Naive B cell (primary cell): ENCODE results near the gene GPR137. TPM values are rescaled to one million over a fixed set of nuclear protein-coding genes. Genes with fewer than 3 reads are reported as not detected.

ENCODE experiments used
- ATAC-seq, 2 donors: fragments of 150-1000 bp; cut with Tn5 transposase; 2 replicates each; pipeline ENCODE4 v1.10.0; 2021; ENCODE audit warnings: low read depth in 2 of 2, mild to moderate bottlenecking in 2 of 2, moderate library complexity in 2 of 2
- DNase-seq: peaks from one replicate; pipeline ENCODE4 v3.0.0; 2022
- H3K27ac Mint-ChIP-seq, 6 donors: one replicate each; pipeline ENCODE4 v1.8.0; 2020 to 2022; ENCODE audit warnings: mild to moderate bottlenecking in 6 of 6, mixed read lengths in 6 of 6, moderate library complexity in 5 of 6, inconsistent platforms in 2 of 6
- H3K27me3 Mint-ChIP-seq, 3 donors: one replicate each; pipeline ENCODE4 v1.8.0; 2021 to 2022; ENCODE audit warnings: mixed read lengths in 3 of 3, mild to moderate bottlenecking in 1 of 3
- H3K36me3 Mint-ChIP-seq, 2 donors: one replicate each; pipeline ENCODE4 v1.8.0; 2020 to 2022; ENCODE audit warnings: mixed read lengths in 2 of 2, inconsistent platforms in 1 of 2, mild to moderate bottlenecking in 1 of 2
- H3K4me1 Mint-ChIP-seq, 3 donors: one replicate each; pipeline ENCODE4 v1.8.0; 2020 to 2022; ENCODE audit warnings: mixed read lengths in 3 of 3, inconsistent platforms in 1 of 3, mild to moderate bottlenecking in 1 of 3, moderate library complexity in 1 of 3
- H3K4me3 Mint-ChIP-seq, 8 donors: one replicate each; pipeline ENCODE4 v1.8.0; 2020 to 2022; ENCODE audit warnings: mild to moderate bottlenecking in 8 of 8, mixed read lengths in 8 of 8, moderate library complexity in 8 of 8, inconsistent platforms in 2 of 8
- H3K9me3 Mint-ChIP-seq, 7 donors: one replicate each; pipeline ENCODE4 v1.8.0; 2020 to 2022; ENCODE audit warnings: mixed read lengths in 7 of 7, mild to moderate bottlenecking in 5 of 7, inconsistent platforms in 2 of 7, moderate library complexity in 1 of 7
- polyA plus RNA-seq, 6 donors: library from polyadenylated mRNA; unstranded; fragments of 300-500 nt; fragmentation: Illumina TruSeq; gene quantifications; one replicate each; pipeline ENCODE4 v1.2.3, GENCODE V29; 2021; ENCODE audit warnings: low read depth in 6 of 6

The GPR137 gene
- polyA plus RNA-seq, 6 donors from 2014 or later: 17.3 to 35.5 (median 21.0) TPM

DNA sequence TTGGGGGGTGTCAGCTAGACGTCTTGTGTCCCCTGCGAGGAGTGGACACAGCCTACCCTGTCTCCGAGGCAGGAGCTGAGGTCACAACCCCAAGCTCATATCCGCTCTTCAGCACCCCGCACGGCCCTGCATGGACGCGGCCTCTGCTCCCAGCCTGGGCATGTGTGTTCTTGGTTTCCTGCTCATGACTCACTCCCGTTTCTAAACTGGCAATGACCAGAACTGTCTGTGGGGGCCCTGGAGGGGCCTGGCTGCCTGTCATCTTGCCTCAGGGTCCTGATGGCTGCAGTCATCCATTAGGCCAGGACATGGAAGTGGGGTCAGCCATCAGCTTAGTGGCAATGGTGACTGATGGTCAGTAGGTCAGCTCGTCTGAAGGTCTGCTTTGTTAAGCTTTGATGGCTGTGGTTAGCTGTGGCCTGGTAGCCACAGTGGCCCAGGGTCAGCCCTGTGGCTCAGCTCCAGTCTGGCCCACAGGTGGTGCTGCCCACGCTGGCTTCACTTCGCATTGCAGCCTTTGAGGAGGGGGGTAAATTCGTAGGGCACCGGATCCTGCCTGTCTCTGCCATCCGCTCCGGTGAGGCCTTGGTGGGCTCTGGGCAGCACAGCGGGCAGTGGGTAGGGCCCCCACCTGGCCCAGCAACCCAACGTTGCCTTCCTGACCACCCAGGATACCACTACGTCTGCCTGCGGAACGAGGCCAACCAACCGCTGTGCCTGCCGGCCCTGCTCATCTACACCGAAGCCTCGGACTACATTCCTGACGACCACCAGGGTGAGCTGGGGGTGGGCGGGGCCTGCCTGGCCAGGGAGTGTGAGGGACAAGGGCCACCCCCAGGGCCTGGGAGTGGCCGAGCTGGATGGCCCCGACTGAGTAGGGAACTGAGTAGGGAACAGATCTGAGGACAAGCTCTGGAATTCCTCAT lies 22.4 kb upstream of the GPR137 start:
- ATAC-seq (no peak), DNase-seq (no peak)
- Mint-ChIP-seq H3K4me3 (no peak overlapping the region), H3K9me3 (no peaks in the 10 kb centered on the region), H3K27me3 (no peaks in the 10 kb centered on the region), H3K27ac (peak overlapping the region in 1 of 6 donors; percentile 41), H3K4me1 (peaks cover 6 to 12% (median 7%) of the 10 kb centered on the region in 3 donors), H3K36me3 (peaks cover 0 to 7% of the 10 kb centered on the region in 2 donors)

GRCh38 chr11:64263947-64264317 lies 21.7 kb upstream of the GPR137 start:
- no peak for ATAC-seq
- Mint-ChIP-seq H3K9me3 (no peaks in the 10 kb centered on the region), H3K27ac (no peak overlapping the region), H3K27me3 (no peaks in the 10 kb centered on the region), H3K4me1 (peaks cover 13 to 19% (median 13%) of the 10 kb centered on the region in 3 donors), H3K36me3 (peaks cover 0 to 7% of the 10 kb centered on the region in 2 donors), H3K4me3 (no peak overlapping the region)
- DNase-seq: no peak

DNA sequence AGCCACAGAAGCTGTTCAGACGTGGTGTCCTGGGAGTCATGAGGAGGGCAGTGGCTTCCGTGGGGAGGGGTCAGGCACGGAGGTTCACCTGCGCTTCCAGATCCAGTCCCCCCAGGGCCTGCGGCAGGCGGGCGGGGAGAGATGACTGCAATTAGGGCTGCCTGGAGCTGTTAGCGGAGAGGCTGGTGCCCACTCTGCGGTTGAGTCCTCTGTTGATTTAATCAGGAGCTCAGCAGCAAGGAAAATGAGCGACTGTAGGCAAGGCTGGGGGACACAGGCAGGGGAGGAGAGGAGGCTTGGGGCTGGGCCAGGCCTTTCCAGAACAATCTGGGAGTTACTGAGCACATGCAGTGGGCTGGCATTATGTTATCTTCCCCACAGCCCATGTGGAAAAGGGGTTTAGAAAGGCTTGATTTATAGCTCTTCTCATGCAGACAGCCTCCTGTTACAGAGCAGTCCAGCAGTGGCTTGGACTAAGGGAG lies 21.2 kb upstream of the GPR137 start:
- no peak overlapping the region for H3K4me3 Mint-ChIP-seq
- peaks cover 0 to 5% of the 10 kb centered on the region in 2 donors for H3K36me3 Mint-ChIP-seq
- no peaks in the 10 kb centered on the region for H3K9me3 Mint-ChIP-seq
- ATAC-seq: no peak
- no peaks in the 10 kb centered on the region for H3K27me3 Mint-ChIP-seq
- DNase-seq: no peak
- peak overlapping the region in 1 of 6 donors; percentile 59 for H3K27ac Mint-ChIP-seq
- peaks cover 15 to 23% (median 17%) of the 10 kb centered on the region in 3 donors for H3K4me1 Mint-ChIP-seq

DNA sequence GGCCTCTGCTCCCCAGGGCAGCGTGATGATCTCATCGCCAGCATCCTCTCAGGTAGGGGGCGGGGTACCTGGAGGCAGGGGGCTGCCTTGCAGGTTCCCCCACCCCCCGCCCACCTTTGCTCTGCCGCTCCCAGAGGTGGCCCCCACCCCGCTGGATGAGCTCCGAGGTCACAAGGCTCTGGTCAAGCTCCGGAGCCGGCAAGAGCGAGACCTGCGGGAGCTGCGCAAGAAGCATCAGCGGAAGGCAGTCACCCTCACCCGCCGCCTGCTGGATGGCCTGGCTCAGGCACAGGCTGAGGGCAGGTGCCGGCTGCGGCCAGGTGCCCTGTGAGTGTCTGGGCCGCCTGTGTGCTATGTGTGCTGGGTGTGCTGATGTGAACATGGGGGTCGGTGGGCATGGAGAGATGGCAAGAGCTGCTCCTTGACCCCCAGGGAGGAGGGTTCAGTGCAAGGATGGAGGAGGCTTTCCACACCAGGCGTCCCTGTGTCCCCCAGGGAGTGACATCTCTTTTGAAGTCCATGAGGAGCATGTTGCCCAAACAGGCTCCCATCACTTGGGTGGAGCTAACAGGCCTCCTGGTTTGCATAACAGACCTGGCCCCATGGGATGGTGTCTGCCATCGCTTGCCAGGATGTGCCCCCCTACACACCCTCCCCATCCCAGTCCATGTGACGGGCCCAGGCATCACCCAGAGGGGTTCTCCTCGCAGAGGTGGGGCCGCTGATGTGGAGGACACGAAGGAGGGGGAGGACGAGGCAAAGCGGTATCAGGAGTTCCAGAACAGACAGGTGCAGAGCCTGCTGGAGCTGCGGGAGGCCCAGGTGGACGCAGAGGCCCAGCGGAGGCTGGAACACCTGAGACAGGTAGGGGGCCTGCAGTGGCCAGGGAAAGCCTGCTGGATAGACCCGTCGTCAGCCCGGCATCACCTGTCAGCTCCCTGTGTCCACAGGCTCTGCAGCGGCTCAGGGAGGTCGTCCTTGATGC lies 20.2 kb upstream of the GPR137 start:
- H3K4me3 Mint-ChIP-seq: peak overlapping the region in 1 of 8 donors; percentile 68

DNA sequence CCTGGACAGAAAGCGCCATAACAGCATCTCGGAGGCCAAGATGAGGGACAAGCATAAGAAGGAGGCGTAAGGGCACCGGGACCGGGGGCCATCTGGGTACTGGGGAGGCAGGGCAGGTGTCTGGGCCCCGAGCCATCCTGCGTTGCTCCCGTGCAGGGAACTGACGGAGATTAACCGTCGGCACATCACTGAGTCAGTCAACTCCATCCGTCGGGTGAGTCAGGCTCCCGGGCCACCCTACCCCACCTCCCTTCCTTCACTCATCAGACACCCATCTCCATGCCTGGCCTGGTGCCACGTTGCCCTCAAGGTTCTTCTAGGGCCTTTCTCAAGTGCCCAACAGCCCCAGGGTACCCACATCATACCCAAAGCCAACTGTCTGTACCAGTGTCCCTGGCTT lies 19.3 kb upstream of the GPR137 start:
- Mint-ChIP-seq H3K4me3 (peak overlapping the region in 1 of 8 donors; percentile 68), H3K36me3 (no peaks in the 10 kb centered on the region), H3K27ac (peak overlapping the region in 1 of 6 donors; percentile 22), H3K9me3 (no peaks in the 10 kb centered on the region), H3K27me3 (no peaks in the 10 kb centered on the region), H3K4me1 (peaks cover 19 to 29% (median 22%) of the 10 kb centered on the region in 3 donors)
- no peak for DNase-seq
- ATAC-seq: no peak

More for the DNA sequence above, 20.2 kb upstream of the GPR137 start:
- Mint-ChIP-seq H3K4me1 (peaks cover 19 to 28% (median 22%) of the 10 kb centered on the region in 3 donors), H3K9me3 (no peaks in the 10 kb centered on the region), H3K27me3 (no peaks in the 10 kb centered on the region), H3K27ac (peak overlapping the region in 1 of 6 donors; percentile 36), H3K36me3 (no peaks in the 10 kb centered on the region)
- ATAC-seq (no peak), DNase-seq (no peak)

- H3K36me3 Mint-ChIP-seq: no peaks in the 10 kb centered on the region
- DNase-seq: no peak
- no peak for ATAC-seq
- peaks cover 22 to 36% (median 24%) of the 10 kb centered on the region in 3 donors for H3K4me1 Mint-ChIP-seq
- H3K27ac Mint-ChIP-seq: peak overlapping the region in 1 of 6 donors; percentile 95
- H3K9me3 Mint-ChIP-seq: no peaks in the 10 kb centered on the region
- no peaks in the 10 kb centered on the region for H3K27me3 Mint-ChIP-seq
- peak overlapping the region in 6 of 8 donors; percentile 39 to 97 (median 66) for H3K4me3 Mint-ChIP-seq
Observed at GRCh38 chr11:64267207-64267945, 18.3 kb upstream of the GPR137 start.

GRCh38 chr11:64268025-64268892 lies 17.4 kb upstream of the GPR137 start:
- no peaks in the 10 kb centered on the region for H3K36me3 Mint-ChIP-seq
- DNase-seq (no peak), ATAC-seq (no peak)
- H3K9me3 Mint-ChIP-seq: no peaks in the 10 kb centered on the region
- H3K4me3 Mint-ChIP-seq: peak overlapping the region; percentile 94 to 98 (median 98)
- H3K4me1 Mint-ChIP-seq: peaks cover 18 to 36% (median 24%) of the 10 kb centered on the region in 3 donors
- peak overlapping the region; percentile 57 to 99 (median 96) for H3K27ac Mint-ChIP-seq
- H3K27me3 Mint-ChIP-seq: no peaks in the 10 kb centered on the region

DNA sequence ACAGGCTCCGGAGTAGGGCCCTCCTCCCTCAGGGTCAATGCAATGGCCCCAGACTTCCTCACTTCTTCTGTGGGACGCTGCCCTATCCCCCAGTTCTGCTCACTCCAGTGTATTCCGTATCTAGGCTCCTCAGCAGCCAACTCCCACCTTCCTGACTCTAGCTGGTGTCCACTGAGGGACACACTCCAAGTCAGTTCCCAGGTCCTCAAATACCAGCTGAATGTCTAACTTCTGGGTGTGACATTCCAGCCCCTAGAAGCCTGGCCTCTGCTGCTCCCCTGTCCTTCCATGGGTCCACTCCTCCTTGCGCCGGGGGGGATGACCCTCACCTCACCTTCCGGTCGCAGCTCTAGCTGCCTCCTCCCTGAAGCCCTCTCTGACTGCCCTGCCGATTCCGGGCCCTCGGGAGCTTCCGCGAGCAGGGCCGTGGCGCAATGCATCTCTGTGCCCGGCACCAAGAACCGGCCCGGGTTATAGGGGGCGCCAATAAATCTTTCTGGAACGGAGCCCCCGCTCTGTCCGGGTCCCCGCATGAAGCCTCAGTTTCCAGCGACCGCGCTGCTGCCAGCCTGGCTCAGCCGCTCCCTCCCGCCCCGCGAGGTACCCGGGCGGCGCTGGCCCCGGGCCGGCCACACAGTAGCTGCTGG lies 16.6 kb upstream of the GPR137 start:
- peak overlapping the region; percentile 94 to 98 (median 98) for H3K4me3 Mint-ChIP-seq
- no peaks in the 10 kb centered on the region for H3K9me3 Mint-ChIP-seq
- no peak for DNase-seq
- H3K36me3 Mint-ChIP-seq: no peaks in the 10 kb centered on the region
- H3K27ac Mint-ChIP-seq: peak overlapping the region in 5 of 6 donors; percentile 57 to 99 (median 96)
- H3K27me3 Mint-ChIP-seq: no peaks in the 10 kb centered on the region
- H3K4me1 Mint-ChIP-seq: peaks cover 18 to 36% (median 24%) of the 10 kb centered on the region in 3 donors
- ATAC-seq: peak in 1 of 2 donors; percentile 3

DNA sequence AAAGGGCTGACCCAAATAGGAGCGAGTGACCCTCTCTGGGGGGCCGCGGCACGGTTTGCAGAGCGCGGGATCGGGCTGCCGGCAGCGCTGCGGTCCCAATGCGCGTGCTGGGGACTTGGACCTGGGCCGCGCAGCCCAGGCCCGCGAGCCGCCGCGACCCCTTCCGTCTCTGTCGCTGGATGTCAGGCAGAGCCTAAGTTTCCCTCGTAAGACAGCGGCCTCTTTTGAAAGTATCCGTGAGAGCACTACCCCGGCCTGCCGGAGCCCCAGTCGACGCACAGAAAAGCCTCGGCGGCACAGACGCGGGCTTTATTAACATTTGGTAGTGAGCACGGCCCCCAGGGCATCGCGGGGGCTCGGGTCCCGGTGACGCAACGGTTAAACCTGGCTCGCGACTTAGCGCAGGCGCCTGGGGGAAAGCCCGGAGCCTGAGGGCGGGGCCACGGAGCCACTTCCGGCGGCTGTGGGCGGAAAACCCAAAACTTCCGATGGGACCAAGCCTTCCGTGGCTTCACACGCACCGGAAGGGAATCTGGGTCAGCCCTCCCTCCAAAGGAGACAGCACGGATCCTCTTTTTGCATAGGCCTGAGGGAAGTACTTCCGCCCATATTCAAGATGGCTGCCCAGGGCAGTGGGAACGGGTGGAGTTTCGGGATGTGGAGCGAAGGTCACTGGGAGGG lies 16.0 kb upstream of the GPR137 start:
- H3K36me3 Mint-ChIP-seq: no peaks in the 10 kb centered on the region
- peaks cover 18 to 36% (median 24%) of the 10 kb centered on the region in 3 donors for H3K4me1 Mint-ChIP-seq
- peak overlapping the region; percentile 94 to 98 (median 98) for H3K4me3 Mint-ChIP-seq
- H3K27me3 Mint-ChIP-seq: no peaks in the 10 kb centered on the region
- DNase-seq: peak; percentile 97
- peak; percentile 68 to 70 for ATAC-seq
- peak overlapping the region; percentile 95 to 99 (median 98) for H3K27ac Mint-ChIP-seq
- no peaks in the 10 kb centered on the region for H3K9me3 Mint-ChIP-seq

- peaks cover 6 to 18% (median 8%) of the 10 kb centered on the region in 3 donors for H3K4me1 Mint-ChIP-seq
- peak overlapping the region in 2 of 8 donors; percentile 37 to 43 for H3K4me3 Mint-ChIP-seq
- no peak for DNase-seq
- H3K27ac Mint-ChIP-seq: peak overlapping the region in 2 of 6 donors; percentile 12 to 34
- H3K9me3 Mint-ChIP-seq: no peaks in the 10 kb centered on the region
- H3K36me3 Mint-ChIP-seq: no peaks in the 10 kb centered on the region
- H3K27me3 Mint-ChIP-seq: no peaks in the 10 kb centered on the region
- no peak for ATAC-seq
Observed at GRCh38 chr11:64275031-64275800, 10.4 kb upstream of the GPR137 start.
